Epithelial cell of esophagus (primary cell): ENCODE results near the gene FLVCR2.

ENCODE experiments used
- DNase-seq: peaks from one replicate; pipeline ENCODE4 v3.0.0; 2010; ENCODE audit warnings: low read depth
- H3K4me3 ChIP-seq: 2 replicates; pipeline ENCODE4 v1.5.1; 2011; ENCODE audit warnings: mild to moderate bottlenecking, low read length, control low read depth
- CTCF ChIP-seq: IDR thresholded peaks from 2 replicates; pipeline ENCODE4 v1.5.1; 2011; ENCODE audit warnings: low read depth, mild to moderate bottlenecking, low read length, control low read depth, inconsistent platforms; ENCODE audit not compliant: insufficient read depth; ENCODE audit errors: missing control alignments

Gene FLVCR2

GRCh38 chr14:75649773-75650172 is 71.4 kb downstream of the FLVCR2 start:
- TF ChIP-seq CTCF: no peak
- H3K4me3 ChIP-seq: no peak overlapping the region
- no peak for DNase-seq

GRCh38 chr14:75650253-75651058 is 72.0 kb downstream of the FLVCR2 start:
- DNase-seq: no peak
- TF ChIP-seq CTCF: no peak
- H3K4me3 ChIP-seq: no peak overlapping the region

- DNase-seq: no peak
- H3K4me3 ChIP-seq: no peak overlapping the region
- TF ChIP-seq CTCF: no peak
These were observed 75.1 kb downstream of the FLVCR2 start for GRCh38 chr14:75653563-75653962.

- TF ChIP-seq CTCF: peak; percentile 99
- no peak overlapping the region for H3K4me3 ChIP-seq
- DNase-seq: peak; percentile 77
These were observed 75.8 kb downstream of the FLVCR2 start for GRCh38 chr14:75654127-75654732.

- no peak for DNase-seq
- H3K4me3 ChIP-seq: no peak overlapping the region
- TF ChIP-seq CTCF: no peak
These were observed 76.8 kb downstream of the FLVCR2 start for GRCh38 chr14:75655235-75655634.

GRCh38 chr14:75657331-75657730 is 78.9 kb downstream of the FLVCR2 start:
- TF ChIP-seq CTCF: no peak
- DNase-seq: no peak
- H3K4me3 ChIP-seq: no peak overlapping the region
